Pons (tissue), 1 donor: ENCODE data around the gene GMPR2.
A peak's percentile ranks its signal among the peaks of the same experiment; 100 is the strongest.

Experiments
- DNase-seq: peaks from one replicate; pipeline ENCODE4 v3.0.0-alpha.2; 2016; ENCODE audit warnings: low spot score

The GMPR2 gene

GRCh38 chr14:24232645-24233537, at the start of gene GMPR2:
Gene GMPR2, plus strand, starts transcription at chr14:24232929. Its CDS starts 325 bp downstream, at chr14:24233254.
- DNase-seq = no peak

DNA sequence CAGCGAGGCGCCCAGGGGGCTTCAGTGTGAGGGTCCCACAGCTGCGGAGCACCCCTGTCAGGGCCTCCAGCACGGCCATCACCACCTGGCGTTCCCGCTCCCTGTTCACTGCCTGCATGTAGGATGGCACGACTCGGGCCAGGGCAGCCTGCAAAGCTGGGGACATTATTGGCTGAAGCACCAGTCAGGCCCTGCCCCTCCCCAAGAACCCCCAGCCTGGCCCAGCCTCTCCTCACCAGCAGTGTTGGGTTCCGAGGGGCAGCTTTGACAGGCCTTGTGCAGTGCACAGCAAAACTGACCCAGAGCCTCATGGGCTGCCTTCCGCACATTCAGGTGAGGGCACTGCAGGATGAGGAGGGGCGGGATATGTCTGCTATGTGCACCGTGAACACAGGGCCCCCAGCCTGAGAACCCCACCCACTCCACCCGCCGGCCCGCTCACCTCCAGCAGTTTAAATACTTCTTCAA, 49.7 kb upstream of the GMPR2 start:
- DNase-seq = no peak

GRCh38 chr14:24184104-24184970, 48.4 kb upstream of the GMPR2 start:
- DNase-seq = no peak

DNA sequence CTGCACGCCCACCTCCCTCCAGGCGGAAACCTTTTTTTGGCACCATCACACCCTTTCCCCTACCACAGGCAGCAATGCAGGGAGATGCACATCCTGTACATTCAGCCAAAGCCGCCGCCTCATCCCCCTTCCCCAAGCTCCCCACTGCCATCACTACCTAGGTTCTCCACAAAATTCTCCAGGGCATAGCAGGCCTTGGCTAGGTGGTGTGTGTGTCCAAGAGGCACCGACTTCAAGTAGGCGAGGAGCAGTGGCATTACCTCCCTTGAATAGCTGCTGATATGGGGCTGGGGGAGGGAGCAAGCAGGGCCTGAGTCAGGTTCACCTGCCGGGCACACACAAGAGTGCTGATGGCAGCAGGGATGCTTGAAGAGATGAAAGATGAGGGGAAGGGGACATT, 47.7 kb upstream of the GMPR2 start:
- no peak for DNase-seq

- no peak for DNase-seq
Observed at GRCh38 chr14:24185741-24186140, 47.0 kb upstream of the GMPR2 start.

GRCh38 chr14:24186831-24187538, 45.7 kb upstream of the GMPR2 start:
- DNase-seq = no peak

DNA sequence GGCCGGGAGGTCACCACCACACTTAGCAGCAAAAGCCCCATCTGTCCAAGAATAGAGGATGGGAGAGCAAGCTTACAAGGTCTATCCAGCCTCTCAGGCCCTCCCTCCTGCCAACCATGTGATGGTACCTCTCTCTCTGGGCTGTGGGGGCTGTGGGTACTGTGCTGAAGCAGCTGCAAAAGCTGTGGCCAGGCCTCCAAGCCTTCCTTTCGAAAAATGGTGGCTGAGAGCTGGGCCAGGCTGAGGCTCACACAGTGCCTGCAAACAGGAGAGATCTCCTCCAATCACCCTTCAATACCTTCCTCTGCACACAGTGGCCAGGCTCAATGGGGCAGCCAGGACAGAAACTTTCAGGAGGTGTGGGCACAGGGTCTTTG, 45.2 kb upstream of the GMPR2 start:
- no peak for DNase-seq

- peak; percentile 93 for DNase-seq
Observed at GRCh38 chr14:24188251-24189058, 44.3 kb upstream of the GMPR2 start, which contains the start of gene IPO4. Gene IPO4, minus strand, starts transcription at chr14:24188816. Its CDS starts 29 bp downstream, at chr14:24188787.

- no peak for DNase-seq
Observed at GRCh38 chr14:24189059-24189375, 43.7 kb upstream of the GMPR2 start.

GRCh38 chr14:24189460-24189859, 43.3 kb upstream of the GMPR2 start:
- DNase-seq = no peak

DNA sequence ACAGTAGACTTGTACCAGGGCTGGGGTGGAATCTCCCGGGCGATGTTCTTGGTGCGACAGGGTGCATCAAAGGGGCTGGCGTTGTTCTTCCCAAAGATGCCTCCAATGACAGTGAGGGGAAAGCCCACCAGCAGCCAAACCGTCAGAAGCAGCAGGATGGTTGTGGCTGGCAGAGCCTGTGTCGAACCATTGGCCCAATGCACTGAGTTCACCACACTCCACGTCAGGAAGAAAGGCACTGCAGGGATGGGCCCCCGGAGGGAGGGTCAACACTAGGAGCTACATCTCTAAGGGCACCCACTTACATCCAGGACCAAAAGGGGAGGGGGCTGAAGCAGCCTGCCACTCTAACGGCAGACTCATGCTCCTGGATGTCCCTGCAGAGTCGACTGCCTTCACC, 42.3 kb upstream of the GMPR2 start:
- DNase-seq = no peak

DNA sequence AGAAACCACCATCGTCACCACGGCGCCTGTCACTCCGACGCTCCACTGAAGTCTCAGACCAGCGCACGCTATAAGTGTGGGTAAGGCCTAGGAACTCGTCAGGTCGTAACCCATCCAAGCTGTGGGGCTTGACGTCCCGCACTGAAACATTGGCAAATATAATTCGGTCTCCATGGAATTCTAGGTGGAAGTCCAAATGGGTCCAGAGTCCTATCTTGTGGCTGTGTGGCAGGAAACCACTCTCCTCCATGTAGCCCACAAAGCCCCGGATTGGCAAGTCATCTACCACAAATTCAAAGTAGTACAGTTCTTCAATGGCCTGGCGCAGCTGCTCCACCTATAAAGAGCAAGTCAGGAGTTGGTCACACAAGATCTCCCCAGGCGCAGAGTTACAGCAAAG, 39.8 kb upstream of the GMPR2 start:
- no peak for DNase-seq

GRCh38 chr14:24194186-24194872, 38.4 kb upstream of the GMPR2 start:
- DNase-seq = no peak

- DNase-seq = no peak
Observed at GRCh38 chr14:24194873-24195185, 37.9 kb upstream of the GMPR2 start.

GRCh38 chr14:24195186-24196070, 37.3 kb upstream of the GMPR2 start, which contains the start of gene TM9SF1:
Gene TM9SF1, minus strand, starts transcription at chr14:24195441. Its CDS starts 422 bp downstream, at chr14:24195019.
- DNase-seq = peak; percentile 68

DNA sequence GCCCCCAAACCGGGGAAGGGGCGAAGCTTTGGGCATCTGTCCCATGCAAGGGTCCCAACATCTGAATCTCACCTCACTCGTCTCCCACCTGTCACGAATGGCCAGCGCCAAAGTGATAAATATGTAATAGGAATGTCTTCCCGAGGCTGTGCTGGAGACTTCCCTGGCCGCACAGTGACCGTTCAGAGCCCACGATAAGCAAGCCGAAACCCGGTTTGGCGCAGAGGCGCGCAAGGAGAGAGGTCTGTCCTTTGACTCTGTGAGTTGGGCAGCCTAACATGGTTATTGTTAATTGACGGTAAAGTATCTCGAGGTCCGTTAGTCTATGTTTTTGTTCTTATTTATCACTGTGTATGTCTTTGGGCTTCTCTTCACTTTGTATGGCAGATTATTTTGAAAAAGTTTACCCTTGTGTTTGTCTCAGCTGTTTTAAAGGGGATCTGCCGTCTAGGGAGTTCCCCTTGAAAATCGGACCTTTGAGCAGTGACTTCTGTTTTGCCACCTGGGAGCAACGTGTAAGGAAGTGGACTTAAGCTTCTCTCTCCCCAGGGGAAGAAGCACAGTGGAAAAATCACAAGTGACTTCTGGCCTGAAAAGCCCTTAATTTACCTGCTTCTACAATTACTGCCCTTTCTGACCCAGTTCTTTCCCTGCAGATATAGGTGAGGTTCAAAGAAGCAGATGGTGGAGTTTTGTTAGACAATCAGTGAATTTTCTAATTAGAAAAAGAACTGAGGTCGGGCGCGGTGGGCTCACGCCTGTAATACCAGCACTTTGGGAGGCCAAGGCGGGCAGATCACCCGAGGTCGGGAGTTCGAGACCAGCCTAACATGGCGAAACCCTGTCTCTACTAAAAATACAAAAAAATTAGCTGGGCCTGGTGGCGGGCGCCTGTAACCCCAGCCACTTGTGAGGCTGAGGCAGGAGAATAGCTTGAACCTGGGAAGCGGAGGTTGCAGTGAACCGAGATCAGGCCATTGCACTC, 36.4 kb upstream of the GMPR2 start:
- DNase-seq = no peak

- no peak for DNase-seq
Observed at GRCh38 chr14:24197056-24197450, 35.7 kb upstream of the GMPR2 start.

DNA sequence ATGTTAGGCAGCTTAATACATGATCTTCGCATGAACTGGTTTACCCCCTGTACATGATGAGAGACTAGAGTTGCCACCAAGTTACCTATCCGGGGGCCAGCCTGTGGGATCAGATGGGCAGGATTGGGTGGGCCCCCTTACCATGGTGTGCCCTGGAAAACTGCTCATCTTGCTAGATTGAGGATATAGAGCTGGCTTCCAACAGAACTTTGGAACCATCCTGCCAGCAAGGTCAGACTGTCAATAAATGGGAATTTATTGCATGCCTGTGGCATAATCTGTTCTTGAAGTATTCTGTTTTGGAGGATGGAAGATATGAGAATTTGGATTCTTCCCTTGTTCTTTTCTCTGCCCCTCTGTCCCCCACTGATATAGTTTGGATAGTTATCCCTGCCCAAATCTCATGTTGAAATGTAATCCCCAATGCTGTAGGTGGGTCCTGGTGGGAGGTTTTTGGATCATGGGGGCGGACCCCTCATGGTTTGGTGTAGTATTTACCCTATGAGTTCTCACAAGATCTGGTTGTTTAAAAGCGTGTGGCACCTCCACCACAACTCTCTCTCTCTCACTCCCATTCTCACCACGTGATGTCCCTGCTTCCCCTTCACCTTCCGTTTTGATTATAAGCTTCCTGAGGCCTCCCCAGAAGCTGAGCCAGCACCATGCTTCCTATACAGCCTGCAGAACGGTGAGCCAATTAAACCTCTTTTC, 33.8 kb upstream of the GMPR2 start:
- no peak for DNase-seq
